PC-9 (cell line): ENCODE results near the gene ISM2. TPM values are rescaled to one million over a fixed set of nuclear protein-coding genes. Genes with fewer than 3 reads are reported as not detected.

Source experiments
- BruUV-seq: library from RNA; stranded (reverse); fragments of 400-500 nt; replicated peaks from 2 replicates; lab custom pipeline; 2021; lab: Mats Ljungman, UMichigan
- CTCF ChIA-PET: fragments of 300-600 bp; sonication (Branson Sonifier 250); formaldehyde crosslinking; loops from one replicate; lab custom pipeline; 2022; ENCODE audit warnings: antibody characterized with exemption; lab: Charles Lee
- POLR2A ChIA-PET: fragments of 300-600 bp; sonication (Branson Sonifier 250); formaldehyde crosslinking; loops from one replicate; lab custom pipeline; 2022; ENCODE audit warnings: antibody characterized with exemption; ENCODE audit not compliant: unreplicated experiment; lab: Charles Lee
- DNase-seq, 2 experiments: peaks; one replicate each; pipeline versions ENCODE4 v3.0.0 to v3.0.0-alpha.2; 2015 to 2022; ENCODE audit warnings: mixed read lengths in 1 of 2
- H2AFZ ChIP-seq: fragments of 200-600 bp; sonication (generic); 2 replicates; pipeline ENCODE4 v1.8.1; 2017; ENCODE audit warnings: antibody characterized with exemption
- H3F3A ChIP-seq: fragments of 200-600 bp; sonication (generic); 2 replicates; pipeline ENCODE4 v1.8.1; 2017; ENCODE audit warnings: antibody characterized with exemption, mild to moderate bottlenecking, low read depth; ENCODE audit not compliant: insufficient read depth
- H3K27ac ChIP-seq: fragments of 200-600 bp; sonication (generic); 2 replicates; pipeline ENCODE4 v1.6.1; 2016; ENCODE audit warnings: mixed run types
- H3K27me3 ChIP-seq: fragments of 200-600 bp; sonication (generic); 2 replicates; pipeline ENCODE4 v1.6.1; 2016; ENCODE audit warnings: low read depth, mixed run types; ENCODE audit not compliant: insufficient read depth
- H3K36me3 ChIP-seq: fragments of 200-600 bp; sonication (generic); 2 replicates; pipeline ENCODE4 v1.6.1; 2016; ENCODE audit warnings: low read depth, mixed run types
- H3K4me1 ChIP-seq: fragments of 200-600 bp; sonication (generic); replicated peaks from 2 replicates; pipeline ENCODE4 v1.6.1; 2016; ENCODE audit warnings: mixed run types; ENCODE audit not compliant: insufficient read depth
- H3K4me2 ChIP-seq: fragments of 200-600 bp; sonication (generic); 2 replicates; pipeline ENCODE4 v1.6.1; 2017; ENCODE audit warnings: mixed run types
- H3K4me3 ChIP-seq: fragments of 200-600 bp; sonication (generic); 2 replicates; pipeline ENCODE4 v1.6.1; 2016; ENCODE audit warnings: mixed run types
- H3K79me2 ChIP-seq: fragments of 200-600 bp; sonication (generic); 2 replicates; pipeline ENCODE4 v1.6.1; 2017; ENCODE audit warnings: low read depth, mixed run types
- H3K9me2 ChIP-seq: fragments of 200-600 bp; sonication (generic); 2 replicates; pipeline ENCODE4 v1.8.1; 2017; ENCODE audit warnings: mild to moderate bottlenecking; ENCODE audit not compliant: insufficient read depth
- H3K9me3 ChIP-seq: fragments of 200-600 bp; sonication (generic); 2 replicates; pipeline ENCODE4 v1.8.1; 2016; ENCODE audit warnings: low read depth; ENCODE audit not compliant: insufficient read depth
- H4K20me1 ChIP-seq: fragments of 200-600 bp; sonication (generic); 2 replicates; pipeline ENCODE4 v1.8.1; 2017; ENCODE audit not compliant: insufficient read depth
- CTCF ChIP-seq: fragments of 200-600 bp; sonication (generic); conservative IDR thresholded peaks from 2 replicates; pipeline ENCODE4 v1.6.1; 2017; ENCODE audit warnings: mixed run types, antibody characterized with exemption, mild to moderate bottlenecking, moderate library complexity
- EZH2 ChIP-seq: fragments of 200-600 bp; sonication (generic); IDR thresholded peaks from 2 replicates; pipeline ENCODE4 v1.8.0; 2017; ENCODE audit warnings: antibody characterized with exemption, low read depth
- intact Hi-C: fragments of 100-400 bp; cut with micrococcal nuclease; formaldehyde crosslinking; loops from one replicate; pipeline ENCODE4 v1.10.0; 2022; ENCODE audit not compliant: unreplicated experiment
- total RNA-seq: library from RNA; stranded (reverse); gene quantifications from 2 replicates; pipeline ENCODE4 v1.2.3, GENCODE V29; 2021

ISM2 gene
- total RNA-seq, 1 experiment from 2014 or later: not detected

DNA sequence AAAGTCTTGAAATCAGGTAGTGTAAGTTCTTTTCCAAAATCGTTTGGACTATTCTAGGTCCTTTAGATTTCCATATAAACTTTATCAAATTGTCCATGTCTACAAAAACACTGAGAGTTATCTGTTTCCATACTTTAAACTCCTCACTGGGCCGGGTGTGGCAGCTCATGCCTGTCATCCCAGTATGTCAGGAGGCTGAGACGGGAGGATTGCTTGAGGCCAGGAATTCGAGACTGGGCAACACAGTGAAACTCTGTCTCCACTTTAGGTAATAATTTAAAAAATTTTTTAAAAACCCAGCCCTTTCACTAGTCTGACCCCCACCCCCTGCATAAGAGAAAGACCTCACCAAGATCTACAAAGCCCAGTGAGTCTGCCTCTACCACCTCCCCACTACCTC, 6.4 kb upstream of the ISM2 start:
- H4K20me1 ChIP-seq: no peaks in the 10 kb centered on the region
- H3F3A ChIP-seq: peaks cover 33% of the 10 kb centered on the region
- no peak overlapping the region for H2AFZ ChIP-seq
- no peak overlapping the region for H3K4me2 ChIP-seq
- peaks cover 9% of the 10 kb centered on the region for H3K36me3 ChIP-seq
- TF ChIP-seq CTCF (no peak), EZH2 (no peak)
- no peaks in the 10 kb centered on the region for H3K79me2 ChIP-seq
- peaks cover 22% of the 10 kb centered on the region for H3K4me1 ChIP-seq
- CTCF ChIA-PET: no interaction called here
- H3K9me3 ChIP-seq: no peaks in the 10 kb centered on the region
- intact Hi-C loops: no loop called here
- H3K27ac ChIP-seq: no peak overlapping the region
- H3K4me3 ChIP-seq: no peak overlapping the region
- no peak for DNase-seq
- H3K9me2 ChIP-seq: no peaks in the 10 kb centered on the region
- no peaks in the 10 kb centered on the region for H3K27me3 ChIP-seq
- POLR2A ChIA-PET: no interaction called here
- BruUV-seq: no TSS peak

DNA sequence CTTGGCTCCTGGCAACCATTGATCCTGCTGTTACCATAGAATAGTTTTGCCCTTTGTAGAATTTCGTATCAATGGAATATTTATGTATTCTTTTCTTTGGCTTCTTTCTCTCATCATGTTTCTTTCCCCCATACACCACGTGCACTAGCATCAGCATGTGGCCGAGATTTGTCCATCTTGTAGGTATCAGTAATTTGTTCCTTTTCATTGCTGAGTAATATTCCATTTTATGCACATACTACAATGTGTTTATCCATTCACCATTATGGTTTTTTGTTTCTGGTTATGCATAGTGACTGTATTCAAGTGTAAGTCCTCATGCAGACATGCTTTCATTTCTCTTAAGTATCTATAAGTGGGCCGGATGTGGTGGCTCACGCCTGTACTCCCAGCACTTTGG, 4.5 kb upstream of the ISM2 start:
- intact Hi-C loops: no loop called here
- Histone ChIP-seq H3K4me3 (no peak overlapping the region), H3K9me3 (no peaks in the 10 kb centered on the region), H3F3A (peaks cover 14% of the 10 kb centered on the region; the same call in 1 of the 2 replicates), H2AFZ (no peak overlapping the region), H3K4me2 (no peak overlapping the region), H3K36me3 (peaks cover 4% of the 10 kb centered on the region), H4K20me1 (no peaks in the 10 kb centered on the region), H3K79me2 (no peaks in the 10 kb centered on the region), H3K4me1 (peaks cover 5% of the 10 kb centered on the region), H3K9me2 (no peaks in the 10 kb centered on the region), H3K27me3 (no peaks in the 10 kb centered on the region), H3K27ac (no peak overlapping the region)
- BruUV-seq: no TSS peak
- ChIA-PET CTCF (no interaction called here), POLR2A (no interaction called here)
- no peak for TF ChIP-seq EZH2
- no peak for TF ChIP-seq CTCF
- DNase-seq: no peak

- Histone ChIP-seq H3K9me3 (no peaks in the 10 kb centered on the region), H3K4me3 (no peak overlapping the region), H3K9me2 (no peaks in the 10 kb centered on the region), H3K36me3 (peaks cover 4% of the 10 kb centered on the region), H4K20me1 (no peaks in the 10 kb centered on the region), H3K27ac (no peak overlapping the region), H3K4me2 (no peak overlapping the region), H3K4me1 (no peaks in the 10 kb centered on the region), H2AFZ (no peak overlapping the region), H3K79me2 (no peaks in the 10 kb centered on the region), H3K27me3 (no peaks in the 10 kb centered on the region), H3F3A (peaks cover 9% of the 10 kb centered on the region; the same call in 1 of the 2 replicates)
- ChIA-PET POLR2A (no interaction called here), CTCF (no interaction called here)
- no peak for DNase-seq
- intact Hi-C loops: no loop called here
- no TSS peak for BruUV-seq
- no peak for TF ChIP-seq EZH2
- no peak for TF ChIP-seq CTCF
These were observed 3.6 kb upstream of the ISM2 start for GRCh38 chr14:77502109-77502782.
